Liver (tissue), 9 donors: ENCODE data around the gene MBD3L3. TPM values are rescaled to one million over a fixed set of nuclear protein-coding genes. Genes with fewer than 3 reads are reported as not detected.

Source experiments
- DNase-seq: peaks from one replicate; pipeline ENCODE4 v3.0.0-alpha.2; 2017; ENCODE audit warnings: low spot score
- H3K27ac ChIP-seq, 2 donors: one replicate each; pipeline ENCODE4 v1.7.0; 2013; ENCODE audit warnings: inconsistent platforms in 2 of 2, low read length in 2 of 2, control low read depth in 1 of 2, low read depth in 1 of 2, mild to moderate bottlenecking in 1 of 2
- H3K27me3 ChIP-seq, 4 donors: one replicate each; pipeline versions ENCODE4 v1.6.1 to v1.7.0; 2013; ENCODE audit warnings: low read length in 3 of 4, inconsistent platforms in 1 of 4, mild to moderate bottlenecking in 1 of 4, moderate library complexity in 1 of 4; ENCODE audit not compliant: control insufficient read depth in 4 of 4, insufficient read depth in 4 of 4
- H3K36me3 ChIP-seq, 4 donors: one replicate each; pipeline versions ENCODE4 v1.6.1 to v1.7.0; 2013; ENCODE audit warnings: low read length in 3 of 4, mild to moderate bottlenecking in 3 of 4, low read depth in 1 of 4, moderate library complexity in 1 of 4; ENCODE audit not compliant: control insufficient read depth in 4 of 4, insufficient read depth in 3 of 4
- H3K4me1 ChIP-seq, 4 donors: one replicate each; pipeline versions ENCODE4 v1.6.1 to v1.7.0; 2013; ENCODE audit warnings: low read length in 3 of 4, mild to moderate bottlenecking in 3 of 4, moderate library complexity in 1 of 4; ENCODE audit not compliant: control insufficient read depth in 4 of 4, insufficient read depth in 4 of 4
- H3K4me3 ChIP-seq, 3 donors: one replicate each; pipeline versions ENCODE4 v1.6.1 to v1.7.0; 2013; ENCODE audit warnings: low read length in 3 of 3, control low read depth in 1 of 3, low read depth in 1 of 3, mild to moderate bottlenecking in 1 of 3
- H3K9ac ChIP-seq, 2 donors: one replicate each; pipeline ENCODE4 v1.7.0; 2013; ENCODE audit warnings: low read length in 2 of 2, mild to moderate bottlenecking in 2 of 2, moderate library complexity in 2 of 2, control low read depth in 1 of 2, low read depth in 1 of 2
- H3K9me3 ChIP-seq, 4 donors: one replicate each; pipeline versions ENCODE4 v1.6.1 to v1.7.0; 2013; ENCODE audit warnings: low read length in 3 of 4; ENCODE audit not compliant: control insufficient read depth in 4 of 4
- ATF3 ChIP-seq: IDR thresholded peaks from 2 replicates; pipeline ENCODE4 v1.6.1; 2016; ENCODE audit warnings: antibody characterized with exemption
- EGR1 ChIP-seq, 2 donors: IDR thresholded peaks; 2 replicates each; pipeline ENCODE4 v1.6.1; 2016 to 2018; ENCODE audit warnings: antibody characterized with exemption in 2 of 2, low read depth in 2 of 2
- FOXA1 ChIP-seq: IDR thresholded peaks from 2 replicates; pipeline ENCODE4 v1.6.1; 2016; ENCODE audit warnings: antibody characterized with exemption
- FOXA2 ChIP-seq: IDR thresholded peaks from 2 replicates; pipeline ENCODE4 v1.6.1; 2016; ENCODE audit warnings: antibody characterized with exemption
- GABPA ChIP-seq, 2 donors: IDR thresholded peaks in 1 of 2; conservative IDR thresholded peaks in 1 of 2; 2 replicates each; pipeline ENCODE4 v1.6.1; 2016; ENCODE audit warnings: antibody characterized with exemption in 2 of 2, mild to moderate bottlenecking in 1 of 2, moderate library complexity in 1 of 2
- HNF4A ChIP-seq, 2 donors: conservative IDR thresholded peaks; 2 replicates each; pipeline ENCODE4 v1.6.1; 2016; ENCODE audit warnings: antibody characterized with exemption in 2 of 2, mild to moderate bottlenecking in 2 of 2
- HNF4G ChIP-seq: IDR thresholded peaks from 2 replicates; pipeline ENCODE4 v1.6.1; 2016; ENCODE audit warnings: antibody characterized with exemption
- JUND ChIP-seq, 2 donors: IDR thresholded peaks; 2 replicates each; pipeline ENCODE4 v1.6.1; 2016; ENCODE audit warnings: antibody characterized with exemption in 2 of 2
- NR2F2 ChIP-seq: IDR thresholded peaks from 2 replicates; pipeline ENCODE4 v1.6.1; 2016; ENCODE audit warnings: antibody characterized with exemption
- RAD21 ChIP-seq, 2 donors: IDR thresholded peaks; 2 replicates each; pipeline ENCODE4 v1.6.1; 2016; ENCODE audit warnings: antibody characterized with exemption in 2 of 2, mild to moderate bottlenecking in 2 of 2
- REST ChIP-seq: IDR thresholded peaks from 2 replicates; pipeline ENCODE4 v1.6.1; 2016; ENCODE audit warnings: antibody characterized with exemption, mild to moderate bottlenecking
- RXRA ChIP-seq, 2 donors: IDR thresholded peaks; 2 replicates each; pipeline ENCODE4 v1.6.1; 2017 to 2018; ENCODE audit warnings: antibody characterized with exemption in 2 of 2, mild to moderate bottlenecking in 1 of 2
- SP1 ChIP-seq: IDR thresholded peaks from 2 replicates; pipeline ENCODE4 v1.6.1; 2018; ENCODE audit warnings: antibody characterized with exemption, mild to moderate bottlenecking
- TAF1 ChIP-seq: conservative IDR thresholded peaks from 2 replicates; pipeline ENCODE4 v1.6.1; 2016; ENCODE audit warnings: antibody characterized with exemption, mild to moderate bottlenecking
- YY1 ChIP-seq: IDR thresholded peaks from 2 replicates; pipeline ENCODE4 v1.6.1; 2016; ENCODE audit warnings: antibody characterized with exemption, mild to moderate bottlenecking
- WGBS: extraction: QIAGEN DNeasy Blood & Tissue Kit; methylation state at CpG from one replicate; pipeline ENCODE4 v1.1.7; 2013; 5-methylcytosine and 5-hydroxymethylcytosine counted together
- polyA plus RNA-seq, 2 donors: library from polyadenylated mRNA; stranded (reverse) in 1 of 2; unstranded in 1 of 2; fragments of 200-250 nt in 1 of 2; fragments of >200 nt in 1 of 2; fragmentation: Nextera tagmentation in 1 of 2; extraction: Ambion mirVana in 1 of 2; gene quantifications; one replicate each; pipeline versions ENCODE4 v1.2.1 to v1.2.3, GENCODE V29; 2013 to 2015
- total RNA-seq, 2 donors: library from RNA; depleted of rRNA; stranded (reverse); fragments of >200 nt; gene quantifications; one replicate each; pipeline ENCODE4 v1.2.3, GENCODE V29; 2014
- TF ChIP-seq, protein P1 (sequence below): IDR thresholded peaks from 2 replicates; pipeline ENCODE4 v1.6.1; 2016; ENCODE audit warnings: antibody characterized with exemption
- TF ChIP-seq, protein P2 (sequence below): IDR thresholded peaks from 2 replicates; pipeline ENCODE4 v1.6.1; 2016; ENCODE audit warnings: antibody characterized with exemption
- TF ChIP-seq, protein P3 (sequence below): fragments of 150-350 bp; IDR thresholded peaks from 2 replicates; pipeline ENCODE4 v1.5.1; 2017; ENCODE audit warnings: improper control_type of control experiment, low read depth, low read length; ENCODE audit not compliant: missing input control
- donor health status: healthy.
- donor health status: healthy.
- donor health status: healthy.
- donor health status: healthy.
- donor health status: healthy.

MBD3L3 gene
- total and polyA plus RNA-seq, 4 donors = not detected

DNA sequence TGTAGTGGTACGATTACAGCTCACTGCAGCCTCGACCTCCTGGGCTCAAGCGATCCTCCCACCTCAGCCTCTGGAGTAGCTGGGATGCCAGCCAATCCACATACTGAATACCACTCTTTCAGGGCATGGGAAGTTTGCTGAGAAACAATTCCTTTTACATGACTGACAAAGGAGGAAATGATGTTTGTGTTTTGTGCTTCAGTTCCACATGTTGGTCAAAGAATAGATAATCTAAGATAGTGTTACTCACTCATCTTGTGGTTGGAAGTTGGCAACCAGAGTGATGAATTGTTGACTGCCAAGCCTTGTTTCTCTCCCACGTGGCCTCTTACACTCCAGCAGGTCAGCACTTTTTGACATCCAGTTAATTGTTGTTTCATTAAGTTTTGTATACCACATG, 44.8 kb downstream of the MBD3L3 start:
- Histone ChIP-seq H3K36me3 (no peaks in the 10 kb centered on the region), H3K9ac (no peak overlapping the region), H3K27me3 (peaks cover 0 to 2% (median 0%) of the 10 kb centered on the region in 4 donors), H3K4me3 (no peak overlapping the region), H3K27ac (no peak overlapping the region), H3K9me3 (no peaks in the 10 kb centered on the region), H3K4me1 (no peaks in the 10 kb centered on the region)
- no peak for DNase-seq
- 67% methylated on average over 4 of the region's 4 CpGs for WGBS
- TF ChIP-seq JUND (IDR thresholded peaks at IDR 0.05) (no peak), RAD21 (IDR thresholded peaks at IDR 0.05) (no peak), FOXA1 (no peak), ATF3 (no peak), YY1 (no peak), HNF4A (conservative IDR thresholded peaks at IDR 0.05) (no peak), NR2F2 (no peak), EGR1 (IDR thresholded peaks at IDR 0.05; ENCODE audit: low read depth in 2 of 2) (no peak), GABPA (IDR thresholded peaks at IDR 0.05 in 1 of 2, conservative IDR thresholded peaks at IDR 0.05 in 1 of 2) (no peak), RXRA (IDR thresholded peaks at IDR 0.05) (no peak), FOXA2 (no peak), HNF4G (no peak), TAF1 (no peak), SP1 (no peak)
- TF ChIP-seq, protein P1, sequence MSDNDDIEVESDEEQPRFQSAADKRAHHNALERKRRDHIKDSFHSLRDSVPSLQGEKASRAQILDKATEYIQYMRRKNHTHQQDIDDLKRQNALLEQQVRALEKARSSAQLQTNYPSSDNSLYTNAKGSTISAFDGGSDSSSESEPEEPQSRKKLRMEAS = no peak
- TF ChIP-seq, protein P2, sequence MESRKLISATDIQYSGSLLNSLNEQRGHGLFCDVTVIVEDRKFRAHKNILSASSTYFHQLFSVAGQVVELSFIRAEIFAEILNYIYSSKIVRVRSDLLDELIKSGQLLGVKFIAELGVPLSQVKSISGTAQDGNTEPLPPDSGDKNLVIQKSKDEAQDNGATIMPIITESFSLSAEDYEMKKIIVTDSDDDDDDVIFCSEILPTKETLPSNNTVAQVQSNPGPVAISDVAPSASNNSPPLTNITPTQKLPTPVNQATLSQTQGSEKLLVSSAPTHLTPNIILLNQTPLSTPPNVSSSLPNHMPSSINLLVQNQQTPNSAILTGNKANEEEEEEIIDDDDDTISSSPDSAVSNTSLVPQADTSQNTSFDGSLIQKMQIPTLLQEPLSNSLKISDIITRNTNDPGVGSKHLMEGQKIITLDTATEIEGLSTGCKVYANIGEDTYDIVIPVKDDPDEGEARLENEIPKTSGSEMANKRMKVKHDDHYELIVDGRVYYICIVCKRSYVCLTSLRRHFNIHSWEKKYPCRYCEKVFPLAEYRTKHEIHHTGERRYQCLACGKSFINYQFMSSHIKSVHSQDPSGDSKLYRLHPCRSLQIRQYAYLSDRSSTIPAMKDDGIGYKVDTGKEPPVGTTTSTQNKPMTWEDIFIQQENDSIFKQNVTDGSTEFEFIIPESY = no peak
- TF ChIP-seq, protein P3, sequence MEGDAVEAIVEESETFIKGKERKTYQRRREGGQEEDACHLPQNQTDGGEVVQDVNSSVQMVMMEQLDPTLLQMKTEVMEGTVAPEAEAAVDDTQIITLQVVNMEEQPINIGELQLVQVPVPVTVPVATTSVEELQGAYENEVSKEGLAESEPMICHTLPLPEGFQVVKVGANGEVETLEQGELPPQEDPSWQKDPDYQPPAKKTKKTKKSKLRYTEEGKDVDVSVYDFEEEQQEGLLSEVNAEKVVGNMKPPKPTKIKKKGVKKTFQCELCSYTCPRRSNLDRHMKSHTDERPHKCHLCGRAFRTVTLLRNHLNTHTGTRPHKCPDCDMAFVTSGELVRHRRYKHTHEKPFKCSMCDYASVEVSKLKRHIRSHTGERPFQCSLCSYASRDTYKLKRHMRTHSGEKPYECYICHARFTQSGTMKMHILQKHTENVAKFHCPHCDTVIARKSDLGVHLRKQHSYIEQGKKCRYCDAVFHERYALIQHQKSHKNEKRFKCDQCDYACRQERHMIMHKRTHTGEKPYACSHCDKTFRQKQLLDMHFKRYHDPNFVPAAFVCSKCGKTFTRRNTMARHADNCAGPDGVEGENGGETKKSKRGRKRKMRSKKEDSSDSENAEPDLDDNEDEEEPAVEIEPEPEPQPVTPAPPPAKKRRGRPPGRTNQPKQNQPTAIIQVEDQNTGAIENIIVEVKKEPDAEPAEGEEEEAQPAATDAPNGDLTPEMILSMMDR = no peak

GRCh38 chr19:7010722-7011593, 47.5 kb downstream of the MBD3L3 start:
- WGBS = 80% methylated on average over 12 of the region's 12 CpGs
- Histone ChIP-seq H3K27me3 (peaks cover 0 to 2% (median 0%) of the 10 kb centered on the region in 4 donors), H3K36me3 (no peaks in the 10 kb centered on the region), H3K4me3 (no peak overlapping the region), H3K4me1 (no peaks in the 10 kb centered on the region), H3K9me3 (no peaks in the 10 kb centered on the region), H3K27ac (no peak overlapping the region), H3K9ac (no peak overlapping the region)
- TF ChIP-seq HNF4A (conservative IDR thresholded peaks at IDR 0.05) (no peak), FOXA1 (no peak), HNF4G (no peak), GABPA (IDR thresholded peaks at IDR 0.05 in 1 of 2, conservative IDR thresholded peaks at IDR 0.05 in 1 of 2) (no peak), NR2F2 (no peak), RXRA (IDR thresholded peaks at IDR 0.05) (no peak), RAD21 (IDR thresholded peaks at IDR 0.05) (no peak), FOXA2 (no peak), EGR1 (IDR thresholded peaks at IDR 0.05; ENCODE audit: low read depth in 2 of 2) (no peak), TAF1 (no peak), REST (no peak), JUND (IDR thresholded peaks at IDR 0.05) (no peak), SP1 (no peak)
- TF ChIP-seq, protein P3 = no peak
- TF ChIP-seq, protein P1 = no peak
- no peak for DNase-seq
